K562 (cell line): ENCODE data around the gene NDUFB10. TPM values are rescaled to one million over a fixed set of nuclear protein-coding genes. Genes with fewer than 3 reads are reported as not detected.

ENCODE experiments used
- BHLHE40 ChIP-seq: IDR thresholded peaks from 2 replicates; pipeline ENCODE4 v1.6.1; 2011; ENCODE audit warnings: low read length, improper control_type of control experiment
- FOXK2 ChIP-seq, 2 experiments: fragments of 450-650 bp; IDR thresholded peaks in 1 of 2; conservative IDR thresholded peaks in 1 of 2; 2 replicates each; pipeline ENCODE4 v1.6.1; 2016; ENCODE audit warnings: low read depth in 2 of 2, mild to moderate bottlenecking in 1 of 2
- RB1 ChIP-seq: fragments of 450-650 bp; IDR thresholded peaks from 2 replicates; pipeline ENCODE4 v1.6.1; 2017; ENCODE audit warnings: low read depth, mild to moderate bottlenecking
- RCOR1 ChIP-seq, 2 experiments: IDR thresholded peaks; 2 replicates each; pipeline ENCODE4 v1.6.1; 2012; ENCODE audit warnings: low read depth in 2 of 2, low read length in 2 of 2, borderline replicate concordance in 1 of 2, improper control_type of control experiment in 1 of 2
- SIN3A ChIP-seq, 2 experiments: fragments of 150-350 bp in 1 of 2; IDR thresholded peaks; 2 replicates each; pipeline ENCODE4 v1.6.1; 2011 to 2016; ENCODE audit warnings: borderline replicate concordance in 2 of 2, low read depth in 2 of 2, low read length in 2 of 2, mild to moderate bottlenecking in 2 of 2, moderate library complexity in 2 of 2; ENCODE audit not compliant: control insufficient read depth in 1 of 2
- SREBF1 ChIP-seq: fragments of 150-350 bp; IDR thresholded peaks from 2 replicates; pipeline ENCODE4 v1.6.1; 2014; ENCODE audit warnings: antibody characterized with exemption, low read depth, low read length, borderline replicate concordance
- SRSF3 ChIP-seq: fragments of 200-400 bp; formaldehyde crosslinking; IDR thresholded peaks from 2 replicates; pipeline ENCODE4 v1.6.1; 2016; ENCODE audit warnings: mild to moderate bottlenecking, low read length, moderate library complexity; ENCODE audit not compliant: insufficient read depth
- TBL1XR1 ChIP-seq, 2 experiments: IDR thresholded peaks; 2 replicates each; pipeline ENCODE4 v1.6.1; 2012; ENCODE audit warnings: improper control_type of control experiment in 2 of 2, low read length in 2 of 2, mild to moderate bottlenecking in 1 of 2
- TRIM28 ChIP-seq: fragments of 450-650 bp; IDR thresholded peaks from 2 replicates; pipeline ENCODE4 v1.6.1; 2017
- ZFX ChIP-seq: sonication (generic); formaldehyde crosslinking; IDR thresholded peaks from 2 replicates; pipeline ENCODE4 v1.8.0; 2022; ENCODE audit warnings: mild to moderate bottlenecking, missing genetic modification reagents, moderate library complexity
- ZKSCAN3 ChIP-seq: fragments of 250-450 bp; sonication (Bioruptor Pico); IDR thresholded peaks from 2 replicates; pipeline ENCODE4 v1.4.0; 2020
- polyA plus RNA-seq, 8 experiments: library from polyadenylated mRNA; depleted of rRNA in 4 of 8; stranded (reverse) in 5 of 8; unstranded in 3 of 8; fragments of >200 nt; fragmentation: Nextera tagmentation in 2 of 8; fragmentation: Illumina TruSeq in 1 of 8; extraction: Ambion mirVana in 2 of 8; extraction: Trizol in 1 of 8; gene quantifications; 2 replicates each; pipeline versions ENCODE4 v1.2.1 to v1.2.3, GENCODE V29; 2011 to 2014; ENCODE audit warnings: inconsistent platforms in 1 of 8, missing spikeins in 1 of 8
- total RNA-seq, 7 experiments: library from RNA; depleted of rRNA in 6 of 7; stranded (reverse); fragments of >200 nt in 6 of 7; fragmentation: Illumina TruSeq in 2 of 7; extraction: Trizol in 2 of 7; gene quantifications; 2 replicates each; pipeline versions ENCODE4 v1.2.1 to v1.2.3, GENCODE V29; 2011 to 2021; ENCODE audit warnings: low replicate concordance in 1 of 7
- TF ChIP-seq, protein P1 (sequence below), 2 experiments: fragments of 450-650 bp; IDR thresholded peaks; 2 replicates each; pipeline ENCODE4 v1.6.1; 2018; ENCODE audit warnings: mild to moderate bottlenecking in 2 of 2, low read depth in 1 of 2; ENCODE audit not compliant: partially characterized antibody in 2 of 2
- TF ChIP-seq, protein P2 (sequence below): conservative IDR thresholded peaks from 2 replicates; pipeline ENCODE4 v1.6.1; 2011; ENCODE audit warnings: low read depth, mild to moderate bottlenecking, low read length; ENCODE audit not compliant: control insufficient read depth
- TF ChIP-seq, protein P3 (sequence below): IDR thresholded peaks from 2 replicates; pipeline ENCODE4 v1.6.1; 2011; ENCODE audit warnings: borderline replicate concordance, low read depth, mild to moderate bottlenecking, moderate library complexity, low read length; ENCODE audit not compliant: insufficient read depth, poor library complexity, severe bottlenecking
- TF ChIP-seq, protein P4 (sequence below): fragments of 450-650 bp; IDR thresholded peaks from 2 replicates; pipeline ENCODE4 v1.6.1; 2016; ENCODE audit warnings: borderline replicate concordance

NDUFB10 gene
- total and polyA plus RNA-seq, 9 of the 15 experiments (the other 6 are each of a cell fraction or from before 2014, with no cell fraction given): 69.3 to 527 (median 161) TPM

DNA sequence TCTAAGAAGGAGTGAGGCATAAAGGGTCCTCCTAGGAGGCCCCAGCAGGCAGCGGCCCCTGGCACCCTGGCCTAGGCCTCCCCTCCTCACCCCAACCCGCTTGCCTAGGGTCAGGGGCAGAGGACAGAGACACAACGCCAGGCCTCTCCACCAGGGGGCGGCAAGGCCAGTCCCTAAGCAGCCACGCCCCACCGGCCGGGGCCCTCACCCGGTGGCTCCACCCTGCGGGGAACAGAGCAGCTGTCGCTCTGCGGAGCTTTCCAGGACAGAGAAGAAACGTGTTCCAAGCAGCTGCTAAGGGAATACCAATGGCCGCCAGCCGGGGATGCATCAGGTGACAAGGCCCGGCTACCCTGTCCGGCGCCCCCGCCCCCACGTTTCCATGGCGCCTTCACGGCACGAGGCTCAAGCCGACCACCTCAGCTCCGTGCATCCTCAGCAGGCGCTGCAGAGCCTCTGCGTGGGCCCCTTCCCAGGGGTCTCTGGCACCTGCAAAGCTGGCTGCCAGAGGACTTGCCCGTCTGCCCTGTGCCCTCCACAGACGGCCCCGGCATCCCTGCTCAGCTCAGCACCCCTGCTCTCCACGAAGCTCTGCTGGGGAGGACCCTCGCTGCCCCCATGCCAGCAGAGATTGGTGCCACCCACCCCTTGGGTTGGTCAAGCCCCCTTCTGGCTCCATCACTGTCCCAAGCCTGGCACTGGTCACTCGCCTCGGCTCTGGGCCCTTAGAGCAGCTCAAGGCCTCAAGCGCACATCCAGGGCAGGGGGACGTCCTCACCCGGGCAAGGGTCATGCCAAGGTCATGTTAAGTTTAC, 44.7 kb downstream of the NDUFB10 start (continued):
- TF ChIP-seq RB1: peak; percentile 81
- peak; percentile 74; the same call in 1 of the 2 replicates for TF ChIP-seq BHLHE40
- TF ChIP-seq SIN3A (IDR thresholded peaks at IDR 0.05; ENCODE audit: borderline replicate concordance in 2 of 2, control insufficient read depth in 1 of 2, low read depth in 2 of 2, low read length in 2 of 2): peak; percentile 91 to 97
- TF ChIP-seq RCOR1 (IDR thresholded peaks at IDR 0.05; ENCODE audit: borderline replicate concordance in 1 of 2, low read depth in 2 of 2, low read length in 2 of 2): peak in 1 of 2 experiments; percentile 65; a peak in 2 of 4 replicates
- TF ChIP-seq, protein P1, sequence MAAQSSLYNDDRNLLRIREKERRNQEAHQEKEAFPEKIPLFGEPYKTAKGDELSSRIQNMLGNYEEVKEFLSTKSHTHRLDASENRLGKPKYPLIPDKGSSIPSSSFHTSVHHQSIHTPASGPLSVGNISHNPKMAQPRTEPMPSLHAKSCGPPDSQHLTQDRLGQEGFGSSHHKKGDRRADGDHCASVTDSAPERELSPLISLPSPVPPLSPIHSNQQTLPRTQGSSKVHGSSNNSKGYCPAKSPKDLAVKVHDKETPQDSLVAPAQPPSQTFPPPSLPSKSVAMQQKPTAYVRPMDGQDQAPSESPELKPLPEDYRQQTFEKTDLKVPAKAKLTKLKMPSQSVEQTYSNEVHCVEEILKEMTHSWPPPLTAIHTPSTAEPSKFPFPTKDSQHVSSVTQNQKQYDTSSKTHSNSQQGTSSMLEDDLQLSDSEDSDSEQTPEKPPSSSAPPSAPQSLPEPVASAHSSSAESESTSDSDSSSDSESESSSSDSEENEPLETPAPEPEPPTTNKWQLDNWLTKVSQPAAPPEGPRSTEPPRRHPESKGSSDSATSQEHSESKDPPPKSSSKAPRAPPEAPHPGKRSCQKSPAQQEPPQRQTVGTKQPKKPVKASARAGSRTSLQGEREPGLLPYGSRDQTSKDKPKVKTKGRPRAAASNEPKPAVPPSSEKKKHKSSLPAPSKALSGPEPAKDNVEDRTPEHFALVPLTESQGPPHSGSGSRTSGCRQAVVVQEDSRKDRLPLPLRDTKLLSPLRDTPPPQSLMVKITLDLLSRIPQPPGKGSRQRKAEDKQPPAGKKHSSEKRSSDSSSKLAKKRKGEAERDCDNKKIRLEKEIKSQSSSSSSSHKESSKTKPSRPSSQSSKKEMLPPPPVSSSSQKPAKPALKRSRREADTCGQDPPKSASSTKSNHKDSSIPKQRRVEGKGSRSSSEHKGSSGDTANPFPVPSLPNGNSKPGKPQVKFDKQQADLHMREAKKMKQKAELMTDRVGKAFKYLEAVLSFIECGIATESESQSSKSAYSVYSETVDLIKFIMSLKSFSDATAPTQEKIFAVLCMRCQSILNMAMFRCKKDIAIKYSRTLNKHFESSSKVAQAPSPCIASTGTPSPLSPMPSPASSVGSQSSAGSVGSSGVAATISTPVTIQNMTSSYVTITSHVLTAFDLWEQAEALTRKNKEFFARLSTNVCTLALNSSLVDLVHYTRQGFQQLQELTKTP (IDR thresholded peaks at IDR 0.05; ENCODE audit: low read depth in 1 of 2, partially characterized antibody in 2 of 2): no peak
- TF ChIP-seq TRIM28: peak; percentile 65; the same call in 1 of the 2 replicates
- TF ChIP-seq SREBF1: peak; percentile 80
- TF ChIP-seq SRSF3: no peak
- TF ChIP-seq, protein P2, sequence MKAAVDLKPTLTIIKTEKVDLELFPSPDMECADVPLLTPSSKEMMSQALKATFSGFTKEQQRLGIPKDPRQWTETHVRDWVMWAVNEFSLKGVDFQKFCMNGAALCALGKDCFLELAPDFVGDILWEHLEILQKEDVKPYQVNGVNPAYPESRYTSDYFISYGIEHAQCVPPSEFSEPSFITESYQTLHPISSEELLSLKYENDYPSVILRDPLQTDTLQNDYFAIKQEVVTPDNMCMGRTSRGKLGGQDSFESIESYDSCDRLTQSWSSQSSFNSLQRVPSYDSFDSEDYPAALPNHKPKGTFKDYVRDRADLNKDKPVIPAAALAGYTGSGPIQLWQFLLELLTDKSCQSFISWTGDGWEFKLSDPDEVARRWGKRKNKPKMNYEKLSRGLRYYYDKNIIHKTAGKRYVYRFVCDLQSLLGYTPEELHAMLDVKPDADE: peak; percentile 87
- TF ChIP-seq FOXK2 (conservative IDR thresholded peaks at IDR 0.05 in 1 of 2, IDR thresholded peaks at IDR 0.05 in 1 of 2; ENCODE audit: low read depth in 2 of 2): 0 out of 4 replicates have a peak, but pooled peaks of 1 of the 2 experiments have one; percentile 30
- TF ChIP-seq, protein P3, sequence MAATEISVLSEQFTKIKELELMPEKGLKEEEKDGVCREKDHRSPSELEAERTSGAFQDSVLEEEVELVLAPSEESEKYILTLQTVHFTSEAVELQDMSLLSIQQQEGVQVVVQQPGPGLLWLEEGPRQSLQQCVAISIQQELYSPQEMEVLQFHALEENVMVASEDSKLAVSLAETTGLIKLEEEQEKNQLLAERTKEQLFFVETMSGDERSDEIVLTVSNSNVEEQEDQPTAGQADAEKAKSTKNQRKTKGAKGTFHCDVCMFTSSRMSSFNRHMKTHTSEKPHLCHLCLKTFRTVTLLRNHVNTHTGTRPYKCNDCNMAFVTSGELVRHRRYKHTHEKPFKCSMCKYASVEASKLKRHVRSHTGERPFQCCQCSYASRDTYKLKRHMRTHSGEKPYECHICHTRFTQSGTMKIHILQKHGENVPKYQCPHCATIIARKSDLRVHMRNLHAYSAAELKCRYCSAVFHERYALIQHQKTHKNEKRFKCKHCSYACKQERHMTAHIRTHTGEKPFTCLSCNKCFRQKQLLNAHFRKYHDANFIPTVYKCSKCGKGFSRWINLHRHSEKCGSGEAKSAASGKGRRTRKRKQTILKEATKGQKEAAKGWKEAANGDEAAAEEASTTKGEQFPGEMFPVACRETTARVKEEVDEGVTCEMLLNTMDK: peak; percentile 100
- TF ChIP-seq TBL1XR1 (IDR thresholded peaks at IDR 0.05; ENCODE audit: low read length in 2 of 2): 0 out of 4 replicates have a peak, but pooled peaks of 1 of the 2 experiments have one; percentile 49
- TF ChIP-seq, protein P4, sequence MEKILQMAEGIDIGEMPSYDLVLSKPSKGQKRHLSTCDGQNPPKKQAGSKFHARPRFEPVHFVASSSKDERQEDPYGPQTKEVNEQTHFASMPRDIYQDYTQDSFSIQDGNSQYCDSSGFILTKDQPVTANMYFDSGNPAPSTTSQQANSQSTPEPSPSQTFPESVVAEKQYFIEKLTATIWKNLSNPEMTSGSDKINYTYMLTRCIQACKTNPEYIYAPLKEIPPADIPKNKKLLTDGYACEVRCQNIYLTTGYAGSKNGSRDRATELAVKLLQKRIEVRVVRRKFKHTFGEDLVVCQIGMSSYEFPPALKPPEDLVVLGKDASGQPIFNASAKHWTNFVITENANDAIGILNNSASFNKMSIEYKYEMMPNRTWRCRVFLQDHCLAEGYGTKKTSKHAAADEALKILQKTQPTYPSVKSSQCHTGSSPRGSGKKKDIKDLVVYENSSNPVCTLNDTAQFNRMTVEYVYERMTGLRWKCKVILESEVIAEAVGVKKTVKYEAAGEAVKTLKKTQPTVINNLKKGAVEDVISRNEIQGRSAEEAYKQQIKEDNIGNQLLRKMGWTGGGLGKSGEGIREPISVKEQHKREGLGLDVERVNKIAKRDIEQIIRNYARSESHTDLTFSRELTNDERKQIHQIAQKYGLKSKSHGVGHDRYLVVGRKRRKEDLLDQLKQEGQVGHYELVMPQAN: peak; percentile 82; the same call in 1 of the 2 replicates
- TF ChIP-seq ZKSCAN3 (CRISPR knock-in tag): no peak
- TF ChIP-seq ZFX (CRISPR knock-in tag): peak; percentile 55
